Neural cell (in vitro differentiated cells): ENCODE measurements around the gene C1QTNF9. TPM values are rescaled to one million over a fixed set of nuclear protein-coding genes. Genes with fewer than 3 reads are reported as not detected.

Experiments used
- H2AFZ ChIP-seq: fragments of 200-600, 300-800 bp; sonication (generic), shearing (Covaris generic); 2 replicates; pipeline ENCODE4 v1.6.0; 2014; ENCODE audit warnings: low read depth, mild to moderate bottlenecking, antibody characterized with exemption, low read length, moderate library complexity
- H3F3A ChIP-seq: fragments of 200-600 bp; shearing (Covaris generic); 2 replicates; pipeline ENCODE4 v1.6.1; 2016; ENCODE audit warnings: mild to moderate bottlenecking, moderate library complexity, mixed read lengths, antibody characterized with exemption, low read length; ENCODE audit not compliant: insufficient read depth, poor library complexity, severe bottlenecking
- H3K27ac ChIP-seq: fragments of 200-600, 300-800 bp; sonication (generic), shearing (Covaris generic); 2 replicates; pipeline ENCODE4 v1.5.1; 2014; ENCODE audit warnings: mild to moderate bottlenecking, low read length, moderate library complexity
- H3K27me3 ChIP-seq: fragments of 300-800, 200-600 bp; sonication (generic), shearing (Covaris generic); 2 replicates; pipeline ENCODE4 v1.6.0; 2014; ENCODE audit warnings: mild to moderate bottlenecking, low read depth, low read length, moderate library complexity; ENCODE audit not compliant: insufficient read depth
- H3K36me3 ChIP-seq: fragments of 300-800, 200-600 bp; sonication (generic), shearing (Covaris generic); 2 replicates; pipeline ENCODE4 v1.5.1; 2014; ENCODE audit warnings: mild to moderate bottlenecking, antibody characterized with exemption, low read length, moderate library complexity; ENCODE audit not compliant: insufficient read depth
- H3K4me2 ChIP-seq: fragments of 300-800, 200-600 bp; sonication (generic), shearing (Covaris generic); 2 replicates; pipeline ENCODE4 v1.6.0; 2014; ENCODE audit warnings: mild to moderate bottlenecking, low read length
- H3K4me3 ChIP-seq: fragments of 300-800, 200-600 bp; sonication (generic), shearing (Covaris generic); 2 replicates; pipeline ENCODE4 v1.5.1; 2014; ENCODE audit warnings: mild to moderate bottlenecking, low read length, moderate library complexity
- H3K79me2 ChIP-seq: fragments of 200-600 bp; shearing (Covaris generic); replicated peaks from 2 replicates; pipeline ENCODE4 v1.6.0; 2014; ENCODE audit warnings: mild to moderate bottlenecking, low read length, moderate library complexity; ENCODE audit not compliant: insufficient read depth
- H3K9ac ChIP-seq: fragments of 300-800, 200-600 bp; sonication (generic), shearing (Covaris generic); 2 replicates; pipeline ENCODE4 v1.6.1; 2016; ENCODE audit warnings: mild to moderate bottlenecking, low read length, mixed read lengths
- H3K9me2 ChIP-seq: fragments of 200-600 bp; shearing (Covaris generic); 2 replicates; pipeline ENCODE4 v1.6.1; 2016; ENCODE audit warnings: mild to moderate bottlenecking, low read length, mixed read lengths; ENCODE audit not compliant: insufficient read depth
- H3K9me3 ChIP-seq: fragments of 200-600, 300-800 bp; sonication (generic), shearing (Covaris generic); 2 replicates; pipeline ENCODE4 v1.6.1; 2016; ENCODE audit warnings: mild to moderate bottlenecking, mixed run types, low read length, moderate library complexity, mixed read lengths
- H4K20me1 ChIP-seq: fragments of 200-600 bp; shearing (Covaris generic); 2 replicates; pipeline ENCODE4 v1.6.1; 2016; ENCODE audit warnings: mild to moderate bottlenecking, mixed run types; ENCODE audit not compliant: insufficient read depth
- EP300 ChIP-seq: fragments of 450-650 bp; conservative IDR thresholded peaks from 2 replicates; pipeline ENCODE4 v1.6.1; 2014; ENCODE audit warnings: antibody characterized with exemption, mild to moderate bottlenecking, moderate library complexity; ENCODE audit not compliant: poor library complexity, severe bottlenecking
- EZH2 ChIP-seq: fragments of 200-600, 300-800 bp; shearing (Covaris generic), sonication (generic); IDR thresholded peaks from 2 replicates; pipeline ENCODE4 v1.6.1; 2014; ENCODE audit warnings: antibody characterized with exemption, low read length, borderline replicate concordance, mild to moderate bottlenecking; ENCODE audit not compliant: insufficient read depth, poor library complexity, severe bottlenecking
- MXI1 ChIP-seq: fragments of 450-650 bp; conservative IDR thresholded peaks from 2 replicates; pipeline ENCODE4 v1.6.1; 2014; ENCODE audit warnings: antibody characterized with exemption, mild to moderate bottlenecking; ENCODE audit not compliant: poor library complexity, severe bottlenecking
- POLR2AphosphoS5 ChIP-seq: IDR thresholded peaks from 2 replicates; pipeline ENCODE4 v1.6.1; 2012
- RAD21 ChIP-seq: fragments of 450-650 bp; conservative IDR thresholded peaks from 2 replicates; pipeline ENCODE4 v1.6.1; 2014; ENCODE audit warnings: antibody characterized with exemption, mild to moderate bottlenecking, moderate library complexity
- REST ChIP-seq: IDR thresholded peaks from 2 replicates; pipeline ENCODE4 v1.6.1; 2012; ENCODE audit warnings: borderline replicate concordance
- SMC3 ChIP-seq: fragments of 450-650 bp; conservative IDR thresholded peaks from 2 replicates; pipeline ENCODE4 v1.6.1; 2014; ENCODE audit warnings: antibody characterized with exemption, mild to moderate bottlenecking, moderate library complexity; ENCODE audit not compliant: poor library complexity
- TAF1 ChIP-seq: IDR thresholded peaks from 2 replicates; pipeline ENCODE4 v1.6.1; 2012; ENCODE audit warnings: low read depth
- polyA plus RNA-seq: library from polyadenylated mRNA; depleted of rRNA; stranded (reverse); fragments of >200 nt; gene quantifications from 2 replicates; pipeline ENCODE4 v1.2.3, GENCODE V29; 2014
- TF ChIP-seq, protein P1 (sequence below): fragments of 450-650 bp; IDR thresholded peaks from 2 replicates; pipeline ENCODE4 v1.5.1; 2014; ENCODE audit warnings: antibody characterized with exemption, mild to moderate bottlenecking, moderate library complexity; ENCODE audit not compliant: poor library complexity, severe bottlenecking

The C1QTNF9 gene
- polyA plus RNA-seq, 1 donor from 2014 or later: not detected

- Histone ChIP-seq H3K9ac (no peak overlapping the region), H3K9me2 (no peaks in the 10 kb centered on the region), H3K79me2 (no peaks in the 10 kb centered on the region), H3F3A (no peaks in the 10 kb centered on the region), H3K4me3 (no peak overlapping the region), H3K9me3 (no peaks in the 10 kb centered on the region), H4K20me1 (no peaks in the 10 kb centered on the region), H3K36me3 (no peaks in the 10 kb centered on the region), H3K27ac (no peak overlapping the region), H2AFZ (no peak overlapping the region), H3K4me2 (no peak overlapping the region), H3K27me3 (no peaks in the 10 kb centered on the region)
- TF ChIP-seq SMC3: no peak
These were observed 24.4 kb upstream of the C1QTNF9 start for GRCh38 chr13:24284889-24285565.

DNA sequence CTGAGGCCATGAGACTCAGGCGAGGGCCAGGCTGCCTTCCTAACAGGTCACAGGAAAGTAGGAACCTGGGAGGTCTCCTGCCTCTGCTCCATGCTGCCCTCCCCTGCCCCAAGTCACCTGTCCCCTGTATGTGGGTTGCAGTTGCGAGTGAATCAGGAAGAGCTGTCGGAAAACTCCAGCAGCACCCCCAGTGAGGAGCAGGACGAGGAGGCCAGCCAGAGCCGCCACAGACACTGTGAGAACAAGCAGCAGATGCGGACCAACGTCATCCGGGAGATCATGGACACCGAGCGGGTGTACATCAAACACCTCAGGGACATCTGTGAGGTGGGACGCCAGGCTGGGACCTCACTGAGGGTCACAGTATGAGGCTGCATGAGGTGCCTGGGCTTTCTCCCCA is 22.8 kb upstream of the C1QTNF9 start:
- H3K79me2 ChIP-seq: no peaks in the 10 kb centered on the region
- H3K4me2 ChIP-seq: no peak overlapping the region
- no peaks in the 10 kb centered on the region for H3K9me2 ChIP-seq
- TF ChIP-seq EZH2 (no peak), POLR2AphosphoS5 (no peak), REST (no peak), MXI1 (no peak), EP300 (no peak), TAF1 (no peak), SMC3 (no peak), RAD21 (no peak)
- TF ChIP-seq, protein P1, sequence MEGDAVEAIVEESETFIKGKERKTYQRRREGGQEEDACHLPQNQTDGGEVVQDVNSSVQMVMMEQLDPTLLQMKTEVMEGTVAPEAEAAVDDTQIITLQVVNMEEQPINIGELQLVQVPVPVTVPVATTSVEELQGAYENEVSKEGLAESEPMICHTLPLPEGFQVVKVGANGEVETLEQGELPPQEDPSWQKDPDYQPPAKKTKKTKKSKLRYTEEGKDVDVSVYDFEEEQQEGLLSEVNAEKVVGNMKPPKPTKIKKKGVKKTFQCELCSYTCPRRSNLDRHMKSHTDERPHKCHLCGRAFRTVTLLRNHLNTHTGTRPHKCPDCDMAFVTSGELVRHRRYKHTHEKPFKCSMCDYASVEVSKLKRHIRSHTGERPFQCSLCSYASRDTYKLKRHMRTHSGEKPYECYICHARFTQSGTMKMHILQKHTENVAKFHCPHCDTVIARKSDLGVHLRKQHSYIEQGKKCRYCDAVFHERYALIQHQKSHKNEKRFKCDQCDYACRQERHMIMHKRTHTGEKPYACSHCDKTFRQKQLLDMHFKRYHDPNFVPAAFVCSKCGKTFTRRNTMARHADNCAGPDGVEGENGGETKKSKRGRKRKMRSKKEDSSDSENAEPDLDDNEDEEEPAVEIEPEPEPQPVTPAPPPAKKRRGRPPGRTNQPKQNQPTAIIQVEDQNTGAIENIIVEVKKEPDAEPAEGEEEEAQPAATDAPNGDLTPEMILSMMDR: no peak
- H3K27ac ChIP-seq: no peak overlapping the region
- no peaks in the 10 kb centered on the region for H3K9me3 ChIP-seq
- no peak overlapping the region for H3K9ac ChIP-seq
- H3K4me3 ChIP-seq: no peak overlapping the region
- no peaks in the 10 kb centered on the region for H3K27me3 ChIP-seq
- no peaks in the 10 kb centered on the region for H3F3A ChIP-seq
- H2AFZ ChIP-seq: no peak overlapping the region
- no peaks in the 10 kb centered on the region for H4K20me1 ChIP-seq
- H3K36me3 ChIP-seq: no peaks in the 10 kb centered on the region
